ENCODE measurements around the gene B3GNT8. TPM values are rescaled to one million over a fixed set of nuclear protein-coding genes. Genes with fewer than 3 reads are reported as not detected.

B3GNT8 gene, protein sequence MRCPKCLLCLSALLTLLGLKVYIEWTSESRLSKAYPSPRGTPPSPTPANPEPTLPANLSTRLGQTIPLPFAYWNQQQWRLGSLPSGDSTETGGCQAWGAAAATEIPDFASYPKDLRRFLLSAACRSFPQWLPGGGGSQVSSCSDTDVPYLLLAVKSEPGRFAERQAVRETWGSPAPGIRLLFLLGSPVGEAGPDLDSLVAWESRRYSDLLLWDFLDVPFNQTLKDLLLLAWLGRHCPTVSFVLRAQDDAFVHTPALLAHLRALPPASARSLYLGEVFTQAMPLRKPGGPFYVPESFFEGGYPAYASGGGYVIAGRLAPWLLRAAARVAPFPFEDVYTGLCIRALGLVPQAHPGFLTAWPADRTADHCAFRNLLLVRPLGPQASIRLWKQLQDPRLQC
- 0.86 and 0.96 TPM in 2 replicates for total RNA-seq (2021)
- long read RNA-seq, partial matches to known transcripts: 4 of 5 reads
- long read RNA-seq, other reads (novel, unspliced or antisense): 0 of 5 reads

DNA sequence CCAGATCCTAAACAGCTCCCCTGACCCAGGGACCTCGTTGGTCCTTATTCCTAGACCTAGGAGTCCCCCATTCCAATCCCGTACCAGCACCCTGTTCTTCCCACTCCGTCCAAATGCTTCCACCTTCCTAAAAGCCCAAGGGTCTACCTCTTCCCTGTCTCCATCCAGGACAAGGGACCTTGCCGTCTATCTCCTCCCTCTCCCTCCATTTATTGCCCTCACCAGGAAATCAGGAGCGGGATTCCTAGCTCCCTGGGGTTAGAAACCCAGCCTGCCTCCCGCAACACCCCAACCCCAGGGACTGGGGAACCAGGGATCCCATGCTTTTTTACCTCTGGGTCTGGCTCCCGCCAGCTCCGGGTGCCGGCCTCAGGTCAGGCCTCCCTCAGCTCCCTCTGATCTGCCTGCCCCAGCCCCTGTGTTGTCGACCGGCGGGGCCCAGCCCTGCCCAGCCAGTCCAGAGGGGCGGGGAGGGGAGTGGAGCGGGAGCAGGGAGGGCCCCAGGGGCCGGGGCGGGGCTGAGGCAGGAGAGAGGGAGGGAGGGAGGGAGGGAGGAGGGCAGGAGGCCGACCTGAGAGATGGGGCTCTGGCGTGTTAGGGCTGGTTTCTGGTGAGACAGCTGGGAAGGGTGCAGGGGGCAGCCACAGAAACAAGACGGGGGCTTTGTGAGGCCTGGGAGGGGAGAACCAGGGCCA, at the start of gene B3GNT8:
Gene B3GNT8 (minus strand): TSS at position 423 of the 695 bp plus-strand sequence. CDS start 596 bp downstream, outside the sequence.
- H2BK120ac ChIP-seq (ENCODE audit: low read depth, low read length, poor library complexity, severe bottlenecking): no peak within 1 kb of the TSS
- no peak within 1 kb of the TSS for H4K91ac ChIP-seq (ENCODE audit: insufficient read length, low read depth, low read length)
- no peaks in the 10 kb centered on the region for H3K27me3 Mint-ChIP-seq (ENCODE audit: low read depth)
- H3K23me2 ChIP-seq (ENCODE audit: insufficient read length, low read depth, low read length, poor library complexity, severe bottlenecking): peaks cover 11% of the 10 kb centered on the region
- H3K27ac Mint-ChIP-seq: peak within 1 kb of the TSS; percentile 70 to 97 (median 72)
- no peaks in the 10 kb centered on the region for H3K9me3 ChIP-seq (ENCODE audit: control insufficient read depth, low read depth, low read length)
- H3K27me3 ChIP-seq (ENCODE audit: insufficient read depth, low read length): no peaks in the 10 kb centered on the region
- H2BK12ac ChIP-seq (ENCODE audit: insufficient read length, low read depth, low read length): no peak within 1 kb of the TSS
- no peak within 1 kb of the TSS for H4K8ac ChIP-seq (replicated peaks; ENCODE audit: insufficient read length, low read depth, low read length)
- peak within 1 kb of the TSS; percentile 80 for H3K4me2 ChIP-seq (ENCODE audit: insufficient read depth, insufficient read length, low read length)
- no peak within 1 kb of the TSS for H3T11ph ChIP-seq (ENCODE audit: low read length)
- H3K4me3 Mint-ChIP-seq: peak within 1 kb of the TSS; percentile 70 to 84
- no CpG with 5 or more reads among the region's 19 CpGs for WGBS (ENCODE audit: extremely low coverage, insufficient read length, low lambda C conversion rate)
- no peak within 1 kb of the TSS for H2AK5ac ChIP-seq (ENCODE audit: insufficient read length, low read length)
- TF ChIP-seq, protein P1, sequence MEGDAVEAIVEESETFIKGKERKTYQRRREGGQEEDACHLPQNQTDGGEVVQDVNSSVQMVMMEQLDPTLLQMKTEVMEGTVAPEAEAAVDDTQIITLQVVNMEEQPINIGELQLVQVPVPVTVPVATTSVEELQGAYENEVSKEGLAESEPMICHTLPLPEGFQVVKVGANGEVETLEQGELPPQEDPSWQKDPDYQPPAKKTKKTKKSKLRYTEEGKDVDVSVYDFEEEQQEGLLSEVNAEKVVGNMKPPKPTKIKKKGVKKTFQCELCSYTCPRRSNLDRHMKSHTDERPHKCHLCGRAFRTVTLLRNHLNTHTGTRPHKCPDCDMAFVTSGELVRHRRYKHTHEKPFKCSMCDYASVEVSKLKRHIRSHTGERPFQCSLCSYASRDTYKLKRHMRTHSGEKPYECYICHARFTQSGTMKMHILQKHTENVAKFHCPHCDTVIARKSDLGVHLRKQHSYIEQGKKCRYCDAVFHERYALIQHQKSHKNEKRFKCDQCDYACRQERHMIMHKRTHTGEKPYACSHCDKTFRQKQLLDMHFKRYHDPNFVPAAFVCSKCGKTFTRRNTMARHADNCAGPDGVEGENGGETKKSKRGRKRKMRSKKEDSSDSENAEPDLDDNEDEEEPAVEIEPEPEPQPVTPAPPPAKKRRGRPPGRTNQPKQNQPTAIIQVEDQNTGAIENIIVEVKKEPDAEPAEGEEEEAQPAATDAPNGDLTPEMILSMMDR (conservative IDR thresholded peaks at IDR 0.05): no peak
- H3K79me1 ChIP-seq (ENCODE audit: insufficient read depth, low read depth, low read length, poor library complexity, severe bottlenecking): no peaks in the 10 kb centered on the region
- no peak within 1 kb of the TSS for H3K23ac ChIP-seq (ENCODE audit: insufficient read length, low read depth, low read length)
- H4K5ac ChIP-seq (ENCODE audit: insufficient read length, low read depth, low read length): no peak within 1 kb of the TSS
- DNase-seq: peak; percentile 93
- H3K4ac ChIP-seq (ENCODE audit: low read depth, low read length): no peak within 1 kb of the TSS
- H4K20me1 ChIP-seq (ENCODE audit: control insufficient read depth, insufficient read depth, insufficient read length): no peaks in the 10 kb centered on the region
- peak within 1 kb of the TSS; percentile 44 for H3K9ac ChIP-seq (ENCODE audit: extremely low read depth, insufficient read length, low read length)
- no peak within 1 kb of the TSS for H2AFZ ChIP-seq (ENCODE audit: low read length)
- no peaks in the 10 kb centered on the region for H3K9me3 Mint-ChIP-seq
- no peak within 1 kb of the TSS for H3K56ac ChIP-seq (ENCODE audit: insufficient read length, low read depth, low read length)
- peak within 1 kb of the TSS; percentile 22 for H3K18ac ChIP-seq (ENCODE audit: insufficient read length, low read depth, low read length)
- peaks cover 8 to 29% (median 28%) of the 10 kb centered on the region in 3 experiments; a peak in 6 of 7 replicates for H3K36me3 Mint-ChIP-seq (ENCODE audit: insufficient read depth in 1 of 3, low read depth in 3 of 3)
- H3K14ac ChIP-seq (ENCODE audit: insufficient read depth, low read length): peak within 1 kb of the TSS; percentile 60
- no peak within 1 kb of the TSS for H3K27ac ChIP-seq (ENCODE audit: insufficient read length, low read depth, low read length)
- peaks cover 14 to 29% of the 10 kb centered on the region in 2 experiments for H3K4me1 Mint-ChIP-seq
- no peak within 1 kb of the TSS for H2BK5ac ChIP-seq (ENCODE audit: insufficient read length, low read length)
- H2BK20ac ChIP-seq (ENCODE audit: low read depth, low read length, poor library complexity, severe bottlenecking): no peak within 1 kb of the TSS
- no peaks in the 10 kb centered on the region for H3K4me1 ChIP-seq (ENCODE audit: insufficient read depth, low read length)
- H3K79me2 ChIP-seq (ENCODE audit: insufficient read depth, low read length): no peaks in the 10 kb centered on the region
- H2BK15ac ChIP-seq (ENCODE audit: low read depth, low read length): no peak within 1 kb of the TSS
